Kidney capillary endothelial cell (primary cell): Measurements from ENCODE around the gene UNC13A.
"Not testable (repeated sequence)": the region's sequence is repeated elsewhere in the genome, so short reads cannot be mapped to it uniquely, and the experiment has no call there.

Experiments used
- DNase-seq: peaks from one replicate; pipeline ENCODE4 v3.0.0-alpha.2; 2018; ENCODE audit warnings: low spot score

UNC13A gene

GRCh38 chr19:17570291-17570690 lies 117.9 kb downstream of the UNC13A start:
- DNase-seq = not testable (repeated sequence)

GRCh38 chr19:17567940-17568339 lies 120.2 kb downstream of the UNC13A start:
- no peak for DNase-seq

- DNase-seq = no peak
Observed at GRCh38 chr19:17565611-17566010, 122.5 kb downstream of the UNC13A start.

DNA sequence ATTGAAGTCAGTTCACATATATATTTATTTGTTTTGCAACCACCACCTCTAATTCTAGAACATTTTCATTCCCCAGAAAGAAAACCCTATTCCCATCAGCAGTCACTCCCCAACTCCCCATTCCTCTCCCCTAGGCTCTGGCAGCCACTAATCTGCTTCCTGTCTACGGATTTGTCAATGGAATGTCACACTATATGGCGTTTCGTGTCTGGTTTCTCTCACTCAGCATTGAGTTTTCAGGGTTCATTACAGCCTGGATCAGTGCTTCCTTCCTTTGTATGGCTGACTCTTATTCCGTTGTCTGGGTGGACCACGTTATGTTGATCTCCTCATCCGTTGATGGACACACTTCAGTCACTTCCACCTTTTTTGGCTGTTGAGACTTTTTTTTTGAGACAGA lies 123.4 kb downstream of the UNC13A start:
- DNase-seq = peak; percentile 51

DNA sequence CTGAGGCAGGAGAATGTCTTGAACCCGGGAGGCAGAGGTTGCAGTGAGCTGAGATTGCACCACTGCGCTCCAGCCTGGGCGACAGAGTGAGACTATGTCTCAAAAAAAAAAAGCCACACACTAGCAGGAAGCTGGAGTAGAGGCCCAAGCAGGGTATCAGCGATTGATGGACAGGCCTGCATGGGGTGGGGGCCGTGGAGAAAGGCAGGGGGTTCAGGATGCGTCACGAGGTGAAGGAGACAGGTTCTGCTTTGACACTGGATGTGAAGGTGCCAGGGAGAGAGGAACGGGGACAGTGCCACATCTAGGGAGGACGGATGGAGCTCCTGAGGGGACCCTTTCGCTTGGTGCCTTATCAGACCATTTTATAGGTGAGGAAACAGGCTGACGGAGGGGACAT lies 125.6 kb downstream of the UNC13A start:
- no peak for DNase-seq

DNA sequence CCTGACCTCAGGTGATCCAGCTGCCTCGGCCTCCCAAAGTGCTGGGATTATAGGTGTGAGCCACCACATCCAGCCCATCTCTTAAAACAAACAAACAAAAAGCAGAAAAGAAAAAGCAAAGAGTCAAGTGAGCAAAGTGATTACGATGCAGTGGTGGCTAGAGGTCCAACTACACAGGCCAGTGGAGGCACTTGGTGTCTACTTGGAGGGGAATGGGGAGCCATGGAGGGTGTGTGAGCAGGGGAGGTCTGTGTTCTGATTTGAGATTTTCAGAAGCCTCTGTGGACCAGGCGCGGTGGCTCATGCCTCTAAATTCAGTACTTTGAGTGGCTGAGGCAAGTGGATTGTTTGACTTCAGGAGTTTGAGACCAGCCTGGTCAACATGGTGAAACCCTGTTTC lies 126.1 kb downstream of the UNC13A start:
- DNase-seq = no peak

DNA sequence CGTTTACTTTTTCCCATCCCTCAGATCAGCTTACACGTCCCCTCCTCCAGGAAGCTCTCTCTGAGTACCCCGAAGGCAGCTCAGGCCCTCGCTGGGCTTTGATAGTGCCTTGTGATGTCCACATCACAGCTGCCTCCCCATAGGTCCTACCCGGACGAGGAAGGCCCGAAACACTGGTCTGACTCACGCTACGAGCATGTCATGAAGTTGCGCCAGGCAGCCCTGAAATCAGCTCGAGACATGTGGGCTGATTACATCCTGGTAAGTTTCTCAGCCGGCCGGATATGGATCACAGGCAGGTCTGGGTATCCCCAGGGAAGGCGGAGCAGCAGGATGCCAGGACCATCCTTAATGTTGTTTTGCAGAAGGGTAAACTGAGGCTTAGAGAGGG lies 128.0 kb downstream of the UNC13A start:
- DNase-seq = peak; percentile 85

GRCh38 chr19:17557466-17557865 lies 130.7 kb downstream of the UNC13A start:
- no peak for DNase-seq

- no peak for DNase-seq
Observed at GRCh38 chr19:17556995-17557394, 131.2 kb downstream of the UNC13A start.

DNA sequence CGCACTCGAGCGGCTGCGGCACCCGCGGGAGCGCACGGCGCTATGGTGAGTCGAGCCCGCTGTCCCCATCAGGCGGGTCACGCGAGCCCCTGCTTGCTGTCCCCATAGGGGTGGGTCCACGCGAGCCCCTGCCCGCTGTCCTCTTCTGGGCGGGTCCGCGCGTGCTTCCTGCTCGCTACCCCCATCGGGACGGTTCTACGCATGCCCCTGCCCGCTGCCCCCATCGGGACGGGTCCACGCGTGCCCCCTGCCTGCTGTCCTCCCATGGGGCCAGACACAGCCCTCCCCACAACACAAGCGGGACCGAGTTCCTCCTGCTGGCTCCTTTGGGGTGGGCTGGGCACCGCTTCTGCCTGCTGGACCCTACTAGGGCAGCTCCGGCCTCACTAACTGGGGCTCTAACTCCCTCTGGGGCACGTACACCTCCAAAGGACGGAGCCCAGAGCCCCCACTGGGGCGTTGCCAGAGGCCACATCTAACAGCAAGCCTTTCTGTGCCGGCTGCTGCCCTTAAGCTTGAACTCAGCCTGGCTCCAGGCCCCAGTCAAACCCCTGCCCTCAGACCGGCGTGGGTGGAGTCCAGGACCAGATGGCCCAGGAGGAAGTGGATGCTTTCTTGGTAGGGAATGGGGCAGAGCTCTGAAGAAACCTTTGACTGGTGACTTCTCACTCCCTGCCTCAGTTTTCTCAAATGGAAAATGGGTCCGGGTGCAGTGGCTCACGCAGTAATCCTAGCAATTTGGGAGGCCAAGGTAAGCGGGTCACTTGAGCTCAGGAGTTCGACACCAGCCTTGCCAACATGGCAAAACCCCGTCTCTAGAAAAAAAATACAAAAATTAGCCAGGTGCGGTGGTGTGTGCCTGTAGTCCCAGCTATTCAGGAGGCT lies 132.0 kb downstream of the UNC13A start:
- peak; percentile 68 for DNase-seq

- peak; percentile 89 for DNase-seq
Observed at GRCh38 chr19:17555480-17555928, 132.7 kb downstream of the UNC13A start, which contains the start of gene COLGALT1. Gene COLGALT1, plus strand, starts transcription at chr19:17555649. Its CDS starts 65 bp downstream, at chr19:17555714.

- no peak for DNase-seq
Observed at GRCh38 chr19:17554968-17555479, 133.1 kb downstream of the UNC13A start.

- DNase-seq = peak; percentile 98
Observed at GRCh38 chr19:17553256-17553655, 134.9 kb downstream of the UNC13A start.

- not testable (repeated sequence) for DNase-seq
Observed at GRCh38 chr19:17552735-17553134, 135.4 kb downstream of the UNC13A start.
